HG03135 (cell line): ENCODE results near the gene MBD3L3.
"Not testable (repeated sequence)": the region's sequence is repeated elsewhere in the genome, so short reads cannot be mapped to it uniquely, and the experiment has no call there.

Experiments
- ATAC-seq: cut with Tn5 transposase; IDR thresholded peaks from one replicate; pipeline ENCODE4 v1.9.1; 2021; ENCODE audit warnings: mild to moderate bottlenecking, moderate library complexity; ENCODE audit not compliant: unreplicated experiment

Gene MBD3L3

GRCh38 chr19:7063764-7064418, 5.4 kb upstream of the MBD3L3 start:
- no peak for ATAC-seq

- ATAC-seq: no peak
Observed at GRCh38 chr19:7063339-7063738, 4.9 kb upstream of the MBD3L3 start.

- not testable (repeated sequence) for ATAC-seq
Observed at GRCh38 chr19:7059977-7060376, 1.5 kb upstream of the MBD3L3 start.

- not testable (repeated sequence) for ATAC-seq
Observed at GRCh38 chr19:7056371-7056770, 2.1 kb downstream of the MBD3L3 start.

GRCh38 chr19:7055679-7056078, 2.8 kb downstream of the MBD3L3 start:
- ATAC-seq: not testable (repeated sequence)

GRCh38 chr19:7054635-7055368, 3.7 kb downstream of the MBD3L3 start:
- ATAC-seq: not testable (repeated sequence)

GRCh38 chr19:7052896-7053295, 5.6 kb downstream of the MBD3L3 start:
- ATAC-seq: not testable (repeated sequence)

GRCh38 chr19:7051421-7051820, 7.1 kb downstream of the MBD3L3 start:
- not testable (repeated sequence) for ATAC-seq

- not testable (repeated sequence) for ATAC-seq
Observed at GRCh38 chr19:7049021-7049420, 9.5 kb downstream of the MBD3L3 start, which contains the start of gene MBD3L2. MBD3L2 (plus strand) TSS chr19:7049321; CDS start chr19:7049374, 53 bp downstream.

- ATAC-seq: not testable (repeated sequence)
Observed at GRCh38 chr19:7041563-7041962, 16.9 kb downstream of the MBD3L3 start.

GRCh38 chr19:7040079-7040478, 18.4 kb downstream of the MBD3L3 start, which contains the start of gene MBD3L4:
MBD3L4 (minus strand) TSS chr19:7040179; CDS start chr19:7040144, 35 bp downstream.
- not testable (repeated sequence) for ATAC-seq

GRCh38 chr19:7030278-7030677, 28.2 kb downstream of the MBD3L3 start, which contains the start of gene MBD3L5:
MBD3L5 (plus strand) TSS chr19:7030578; CDS start chr19:7030612, 34 bp downstream.
- ATAC-seq: not testable (repeated sequence)

- not testable (repeated sequence) for ATAC-seq
Observed at GRCh38 chr19:7028790-7029189, 29.7 kb downstream of the MBD3L3 start.

GRCh38 chr19:7021331-7021730, 37.1 kb downstream of the MBD3L3 start, which contains the start of gene MBD3L2B:
MBD3L2B (minus strand) TSS chr19:7021431; CDS start chr19:7021397, 34 bp downstream.
- not testable (repeated sequence) for ATAC-seq

GRCh38 chr19:7018828-7019227, 39.6 kb downstream of the MBD3L3 start:
- no peak for ATAC-seq

GRCh38 chr19:7013678-7014077, 44.8 kb downstream of the MBD3L3 start:
- no peak for ATAC-seq

GRCh38 chr19:7010722-7011593, 47.5 kb downstream of the MBD3L3 start:
- ATAC-seq: no peak

GRCh38 chr19:7007859-7008258, 50.6 kb downstream of the MBD3L3 start:
- ATAC-seq: no peak
